Fibroblast of lung (primary cell): ENCODE data around the gene HM13. TPM values are rescaled to one million over a fixed set of nuclear protein-coding genes. Genes with fewer than 3 reads are reported as not detected.
A peak's percentile ranks its signal among the peaks of the same experiment; 100 is the strongest.

Experiments used
- DNase-seq, 2 donors: peaks; one replicate each; pipeline versions ENCODE4 v3.0.0 to v3.0.0-alpha.2; 2010; ENCODE audit warnings: low read depth in 2 of 2
- H2AFZ ChIP-seq: 2 replicates; pipeline ENCODE4 v1.5.1; 2012; ENCODE audit warnings: low read length, control low read depth, inconsistent platforms
- H3K27ac ChIP-seq: 2 replicates; pipeline ENCODE4 v1.5.1; 2011; ENCODE audit warnings: low read length, control low read depth; ENCODE audit not compliant: insufficient read depth
- H3K27me3 ChIP-seq: 2 replicates; pipeline ENCODE4 v1.5.1; 2011; ENCODE audit warnings: mild to moderate bottlenecking, low read length; ENCODE audit not compliant: control insufficient read depth, insufficient read depth
- H3K36me3 ChIP-seq: 2 replicates; pipeline ENCODE4 v1.5.1; 2011; ENCODE audit warnings: low read length; ENCODE audit not compliant: control insufficient read depth, insufficient read depth
- H3K4me1 ChIP-seq: 2 replicates; pipeline ENCODE4 v1.5.1; 2011; ENCODE audit warnings: low read length; ENCODE audit not compliant: control insufficient read depth, insufficient read depth; ENCODE audit errors: extremely low read depth
- H3K4me2 ChIP-seq: 2 replicates; pipeline ENCODE4 v1.5.1; 2011; ENCODE audit warnings: low read length, control low read depth; ENCODE audit not compliant: insufficient read depth; ENCODE audit errors: extremely low read depth
- H3K4me3 ChIP-seq, 4 experiments: fragments of 200-600 bp in 1 of 4; sonication (generic) in 1 of 4; replicated peaks in 1 of 4; 2 replicates each; pipeline ENCODE4 v1.5.1; 2011 to 2016; ENCODE audit warnings: low read length in 4 of 4, low read depth in 3 of 4, mild to moderate bottlenecking in 3 of 4, control low read depth in 2 of 4, inconsistent platforms in 1 of 4, mixed read lengths in 1 of 4; ENCODE audit not compliant: insufficient read depth in 1 of 4; ENCODE audit errors: control extremely low read depth in 1 of 4
- H3K79me2 ChIP-seq: 2 replicates; pipeline ENCODE4 v1.5.1; 2012; ENCODE audit warnings: mild to moderate bottlenecking, low read length, inconsistent platforms; ENCODE audit not compliant: control insufficient read depth, insufficient read depth
- H3K9ac ChIP-seq: 2 replicates; pipeline ENCODE4 v1.5.1; 2011; ENCODE audit warnings: mild to moderate bottlenecking, low read length, control low read depth; ENCODE audit not compliant: insufficient read depth
- H3K9me3 ChIP-seq: 2 replicates; pipeline ENCODE4 v1.5.1; 2012; ENCODE audit warnings: low read depth, low read length; ENCODE audit not compliant: control insufficient read depth, insufficient read depth
- H4K20me1 ChIP-seq: 2 replicates; pipeline ENCODE4 v1.5.1; 2011; ENCODE audit warnings: low read length; ENCODE audit not compliant: control insufficient read depth, insufficient read depth; ENCODE audit errors: extremely low read depth
- EZH2 ChIP-seq: IDR thresholded peaks from 2 replicates; pipeline ENCODE4 v1.5.1; 2012; ENCODE audit warnings: low read length, control low read depth, mild to moderate bottlenecking; ENCODE audit errors: missing control alignments
- polyA plus RNA-seq, 2 donors: library from polyadenylated mRNA; depleted of rRNA in 1 of 2; stranded (reverse) in 1 of 2; unstranded in 1 of 2; fragments of >200 nt; gene quantifications; 2 replicates each; pipeline ENCODE4 v1.2.1, GENCODE V29; 2011 to 2012; ENCODE audit warnings: missing spikeins in 1 of 2
- total RNA-seq: library from RNA; depleted of rRNA; stranded (reverse); fragments of >200 nt; gene quantifications from 2 replicates; pipeline ENCODE4 v1.2.1, GENCODE V29; 2014
- TF ChIP-seq, protein P1 (sequence below), 2 donors: IDR thresholded peaks in 1 of 2; conservative IDR thresholded peaks in 1 of 2; 1 replicate in 1 of 2; 2 replicates in 1 of 2; pipeline ENCODE4 v1.5.1; 2011 to 2012; ENCODE audit warnings: low read length in 2 of 2, control low read depth in 1 of 2, inconsistent platforms in 1 of 2, low read depth in 1 of 2, mild to moderate bottlenecking in 1 of 2

The HM13 gene
- total and polyA plus RNA-seq, 2 donors (not counting 1 experiment from before 2014, with no cell fraction given), result 52.5 to 157 TPM

DNA sequence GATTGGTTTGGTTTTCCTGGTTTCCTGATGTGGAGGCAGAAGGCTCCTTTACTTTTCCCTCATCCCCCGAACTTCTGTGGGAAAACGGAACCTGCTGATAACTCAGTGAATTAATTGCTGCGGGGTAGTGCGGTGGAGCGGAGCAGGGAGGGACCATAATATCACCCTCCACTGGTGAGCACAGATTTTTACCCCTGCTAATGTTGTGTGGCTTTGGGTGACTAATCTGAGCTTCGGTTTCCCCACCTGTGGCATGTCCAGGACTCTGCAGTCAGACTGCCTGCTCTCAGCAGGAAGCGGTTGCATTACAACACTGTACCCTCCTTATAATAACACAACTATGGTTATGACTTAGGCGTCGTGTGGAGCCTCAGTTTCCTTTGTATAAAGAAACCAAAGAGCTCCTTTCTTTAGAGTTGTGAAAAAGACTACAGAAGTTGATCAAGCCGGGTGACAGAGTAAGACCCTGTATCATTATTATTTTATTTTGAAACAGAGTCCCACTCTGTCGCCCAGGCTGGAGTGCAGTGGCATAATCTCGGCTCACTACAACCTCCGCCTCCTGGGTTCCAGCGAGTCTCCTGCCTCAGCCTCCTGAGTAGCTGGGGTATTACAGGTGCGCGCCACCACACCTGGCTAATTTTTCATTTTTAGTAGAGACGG, 88.7 kb downstream of the HM13 start:
- Histone ChIP-seq H2AFZ (no peak overlapping the region), H3K9ac (peak overlapping the region; percentile 1), H3K27me3 (no peaks in the 10 kb centered on the region), H3K4me1 (peaks cover 13% of the 10 kb centered on the region), H3K79me2 (peaks cover 20% of the 10 kb centered on the region), H3K9me3 (no peaks in the 10 kb centered on the region), H3K36me3 (no peaks in the 10 kb centered on the region), H4K20me1 (no peaks in the 10 kb centered on the region), H3K4me3 (no peak overlapping the region), H3K27ac (peak overlapping the region; percentile 98), H3K4me2 (peak overlapping the region; percentile 78)
- peak; percentile 76 to 93 for DNase-seq
- no peak for TF ChIP-seq EZH2
- TF ChIP-seq, protein P1, sequence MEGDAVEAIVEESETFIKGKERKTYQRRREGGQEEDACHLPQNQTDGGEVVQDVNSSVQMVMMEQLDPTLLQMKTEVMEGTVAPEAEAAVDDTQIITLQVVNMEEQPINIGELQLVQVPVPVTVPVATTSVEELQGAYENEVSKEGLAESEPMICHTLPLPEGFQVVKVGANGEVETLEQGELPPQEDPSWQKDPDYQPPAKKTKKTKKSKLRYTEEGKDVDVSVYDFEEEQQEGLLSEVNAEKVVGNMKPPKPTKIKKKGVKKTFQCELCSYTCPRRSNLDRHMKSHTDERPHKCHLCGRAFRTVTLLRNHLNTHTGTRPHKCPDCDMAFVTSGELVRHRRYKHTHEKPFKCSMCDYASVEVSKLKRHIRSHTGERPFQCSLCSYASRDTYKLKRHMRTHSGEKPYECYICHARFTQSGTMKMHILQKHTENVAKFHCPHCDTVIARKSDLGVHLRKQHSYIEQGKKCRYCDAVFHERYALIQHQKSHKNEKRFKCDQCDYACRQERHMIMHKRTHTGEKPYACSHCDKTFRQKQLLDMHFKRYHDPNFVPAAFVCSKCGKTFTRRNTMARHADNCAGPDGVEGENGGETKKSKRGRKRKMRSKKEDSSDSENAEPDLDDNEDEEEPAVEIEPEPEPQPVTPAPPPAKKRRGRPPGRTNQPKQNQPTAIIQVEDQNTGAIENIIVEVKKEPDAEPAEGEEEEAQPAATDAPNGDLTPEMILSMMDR (conservative IDR thresholded peaks at IDR 0.05 in 1 of 2, IDR thresholded peaks at IDR 0.05 in 1 of 2; ENCODE audit: low read depth in 1 of 2, low read length in 2 of 2), result peak in 1 of 2 donors; percentile 4

DNA sequence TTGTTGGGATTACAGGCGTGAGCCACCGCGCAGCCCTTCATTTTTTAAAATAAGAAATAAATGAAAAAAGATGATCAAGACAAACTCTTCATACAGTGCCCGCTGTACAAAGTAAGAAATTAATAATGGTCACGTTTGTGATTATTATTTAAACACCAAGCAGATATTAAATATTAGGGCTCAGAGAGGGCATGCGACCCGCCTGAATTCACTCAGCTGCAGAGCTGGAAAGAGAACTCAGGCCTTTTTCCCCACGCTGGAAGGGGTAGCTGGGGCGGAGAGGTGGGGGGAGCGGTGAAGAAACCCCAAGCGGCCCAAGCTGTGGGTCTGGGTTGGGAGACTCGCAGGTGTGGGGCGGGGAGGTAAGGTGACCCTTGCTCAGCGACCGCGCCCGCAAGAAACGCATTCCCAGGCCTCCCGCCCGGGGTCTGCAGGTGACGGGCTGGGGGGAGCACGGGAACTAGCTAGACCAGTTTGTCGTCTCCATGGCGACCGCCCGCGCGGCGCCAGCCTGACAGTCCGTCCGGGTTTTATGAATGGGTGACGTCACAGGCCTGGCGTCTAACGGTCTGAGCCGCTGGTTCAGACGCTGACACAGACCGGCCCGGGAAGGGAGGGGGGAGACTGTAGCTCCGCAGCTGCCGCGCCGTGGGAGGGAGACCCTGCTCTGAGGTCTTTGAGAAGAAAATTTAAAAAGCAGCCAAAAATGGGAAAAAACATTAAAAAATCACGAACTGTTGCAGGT, 89.8 kb downstream of the HM13 start:
- Histone ChIP-seq H3K9ac (peak overlapping the region; percentile 98), H2AFZ (no peak overlapping the region), H3K4me3 (peak overlapping the region; percentile 79 to 98 (median 87)), H4K20me1 (no peaks in the 10 kb centered on the region), H3K4me1 (peaks cover 20% of the 10 kb centered on the region), H3K27ac (peak overlapping the region; percentile 98), H3K36me3 (no peaks in the 10 kb centered on the region), H3K4me2 (peak overlapping the region; percentile 82), H3K9me3 (no peaks in the 10 kb centered on the region), H3K27me3 (no peaks in the 10 kb centered on the region), H3K79me2 (peaks cover 20% of the 10 kb centered on the region)
- peak; percentile 95 to 98 for DNase-seq
- TF ChIP-seq, protein P1 (conservative IDR thresholded peaks at IDR 0.05 in 1 of 2, IDR thresholded peaks at IDR 0.05 in 1 of 2; ENCODE audit: low read depth in 1 of 2, low read length in 2 of 2), result no peak
- no peak for TF ChIP-seq EZH2

DNA sequence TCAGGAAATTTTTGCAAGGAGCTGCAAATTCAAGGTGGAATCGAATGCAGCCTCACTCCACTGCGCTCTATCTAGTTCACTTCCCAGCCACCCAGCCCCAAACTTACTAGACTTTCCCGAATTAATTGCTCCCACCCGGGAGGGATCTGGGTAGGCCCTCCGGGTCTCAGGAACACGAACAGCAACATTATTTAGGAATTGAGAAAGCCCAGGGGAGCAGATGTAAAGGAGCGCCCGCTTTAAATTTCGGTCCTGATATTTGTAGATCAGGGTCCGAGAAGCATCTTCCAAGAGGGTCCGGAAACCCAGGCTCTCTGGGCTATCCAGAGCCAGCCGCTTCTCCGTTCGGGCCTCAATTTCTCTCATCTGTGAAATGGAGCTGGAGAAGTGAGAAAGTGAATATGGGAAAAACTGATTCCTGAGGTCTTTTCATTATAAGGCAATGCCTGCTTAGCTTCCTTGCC, 90.4 kb downstream of the HM13 start:
- no peak overlapping the region for H2AFZ ChIP-seq
- H3K9ac ChIP-seq, result peak overlapping the region; percentile 98
- H3K79me2 ChIP-seq, result peaks cover 20% of the 10 kb centered on the region
- no peaks in the 10 kb centered on the region for H3K9me3 ChIP-seq
- DNase-seq, result no peak
- TF ChIP-seq, protein P1 (conservative IDR thresholded peaks at IDR 0.05 in 1 of 2, IDR thresholded peaks at IDR 0.05 in 1 of 2; ENCODE audit: low read depth in 1 of 2, low read length in 2 of 2), result no peak
- no peak for TF ChIP-seq EZH2
- peak overlapping the region; percentile 82 for H3K4me2 ChIP-seq
- peak overlapping the region; percentile 79 to 98 (median 87) for H3K4me3 ChIP-seq
- peak overlapping the region; percentile 98 for H3K27ac ChIP-seq
- no peaks in the 10 kb centered on the region for H3K27me3 ChIP-seq
- H3K4me1 ChIP-seq, result peaks cover 21% of the 10 kb centered on the region
- no peaks in the 10 kb centered on the region for H4K20me1 ChIP-seq
- no peaks in the 10 kb centered on the region for H3K36me3 ChIP-seq
